GM21825 (cell line): ENCODE results near the gene PFDN4.

Source experiments
- ATAC-seq: cut with Tn5 transposase; IDR thresholded peaks from one replicate; pipeline ENCODE4 v1.9.1; 2021; ENCODE audit warnings: mild to moderate bottlenecking, moderate library complexity; ENCODE audit not compliant: unreplicated experiment

The PFDN4 gene

DNA sequence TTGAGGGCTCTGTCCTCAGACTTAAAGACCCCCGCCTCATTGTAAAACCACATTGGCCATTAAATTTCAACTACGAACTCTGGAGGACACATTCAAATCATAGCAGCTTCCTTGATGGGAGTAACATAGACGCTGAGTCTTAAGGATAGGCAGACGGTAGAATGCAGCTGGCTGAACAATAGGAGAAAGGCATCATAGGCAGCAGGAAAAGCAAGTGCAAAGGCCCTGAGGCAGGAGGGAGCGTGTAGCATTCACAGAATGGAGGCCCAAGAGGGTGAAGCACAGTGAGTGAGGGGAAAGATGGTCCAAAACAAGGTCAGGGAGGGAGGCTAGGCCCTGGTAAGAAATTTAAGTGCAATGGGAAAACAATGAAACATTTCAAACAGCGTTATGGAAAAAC is 8.6 kb upstream of the PFDN4 start:
- ATAC-seq = no peak

DNA sequence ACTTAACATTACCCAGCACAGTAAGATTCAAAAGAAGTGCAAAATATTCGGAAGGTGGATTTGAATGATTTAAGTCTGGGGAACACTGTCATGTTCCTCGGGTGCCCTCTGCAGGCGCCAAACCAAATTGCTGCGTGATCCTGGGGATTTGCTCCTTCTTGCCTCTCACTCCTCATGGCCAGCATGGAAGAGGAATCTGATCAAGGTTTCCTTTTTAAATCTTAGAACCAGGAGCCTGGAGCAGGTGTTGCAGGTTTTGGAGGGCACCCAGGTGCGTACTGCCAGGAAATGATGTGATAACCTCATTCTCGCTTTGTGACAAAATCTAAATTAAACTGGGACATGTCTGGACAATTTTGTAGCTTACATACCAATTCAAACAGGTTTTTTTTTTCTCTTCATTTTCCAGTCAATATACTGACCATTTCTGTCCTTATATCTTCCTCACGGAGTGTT is 8.1 kb upstream of the PFDN4 start:
- ATAC-seq = no peak

DNA sequence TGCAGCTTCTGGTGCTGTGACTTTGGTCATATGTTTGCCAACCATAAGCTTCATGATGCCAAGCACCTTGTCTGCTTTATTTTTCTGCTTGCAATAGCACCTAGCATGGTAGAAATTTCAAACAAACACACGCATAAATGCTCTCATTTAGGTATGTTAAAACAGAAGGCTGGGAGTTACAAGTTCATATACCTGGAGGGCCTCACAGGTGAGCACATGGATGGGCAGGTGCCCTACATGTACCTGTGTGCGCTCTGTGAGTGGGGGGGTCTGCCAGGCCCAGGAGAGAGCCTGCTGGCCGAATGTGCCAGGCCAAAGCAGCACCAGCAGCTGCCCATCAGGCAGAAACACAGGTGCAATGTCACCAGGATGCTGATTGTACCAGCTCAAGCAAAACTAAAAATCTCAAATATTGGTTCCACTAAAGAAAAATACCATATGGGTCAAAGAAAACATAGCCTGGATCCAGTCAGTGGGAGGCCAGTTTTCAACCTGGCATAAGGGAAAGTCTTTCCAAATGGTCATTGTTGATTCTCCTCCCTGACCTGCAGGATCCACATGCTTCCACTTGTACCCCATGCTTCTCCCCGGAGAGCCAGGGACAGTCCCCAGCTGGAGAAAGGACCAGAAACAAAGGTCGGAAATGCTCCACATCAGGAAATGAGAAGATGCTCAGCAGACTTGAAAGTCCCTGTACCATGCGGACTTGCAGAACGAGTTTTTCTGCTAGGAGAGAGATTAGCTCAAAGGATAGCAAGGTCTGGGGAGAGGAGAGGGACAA is 7.2 kb upstream of the PFDN4 start:
- no peak for ATAC-seq

DNA sequence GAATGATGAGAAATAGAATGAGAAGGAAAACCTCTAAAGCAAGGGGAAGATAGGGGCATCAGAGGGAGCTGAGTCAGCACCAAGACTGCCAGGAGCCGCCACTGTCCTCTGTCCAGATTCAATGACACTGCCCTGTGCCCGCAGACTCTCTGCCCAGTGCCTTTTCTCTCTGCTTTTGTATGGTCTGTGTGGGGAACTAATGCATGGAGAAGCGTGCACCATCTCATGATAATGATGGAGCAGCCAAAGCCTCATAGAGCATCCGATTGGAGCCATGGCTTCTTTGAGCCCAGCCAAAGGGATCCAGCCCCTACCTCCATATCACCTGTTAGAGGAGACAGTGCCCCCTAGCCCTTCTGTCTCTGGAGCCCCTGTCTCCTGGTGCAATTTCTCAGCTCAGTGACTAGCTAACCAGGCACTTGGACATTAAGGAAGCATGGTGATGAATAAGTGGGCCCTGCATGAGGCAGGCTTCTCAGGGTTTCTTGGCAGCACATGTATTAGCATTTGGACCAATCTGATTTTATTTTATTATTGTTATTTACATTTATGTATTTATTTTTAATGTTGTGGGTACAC is 6.5 kb upstream of the PFDN4 start:
- ATAC-seq = no peak

DNA sequence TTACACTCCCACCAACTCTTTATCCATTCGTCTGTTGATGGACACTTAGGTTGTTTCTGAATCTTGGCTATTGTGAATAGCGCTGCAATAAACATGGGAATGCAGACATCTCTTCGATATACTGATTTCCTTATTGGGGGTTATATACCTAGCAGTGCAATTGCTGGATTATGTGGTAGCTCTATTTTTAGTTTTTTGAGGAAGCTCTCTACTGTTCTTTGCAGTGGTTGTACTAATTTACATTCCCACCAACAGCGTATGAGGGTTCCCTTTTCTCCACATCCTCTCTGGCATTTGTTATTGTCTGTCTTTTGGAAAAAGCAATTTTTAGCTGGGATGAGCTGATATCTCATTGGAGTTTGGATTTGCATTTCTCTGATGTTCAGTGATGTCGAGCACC is 4.6 kb upstream of the PFDN4 start:
- ATAC-seq = no peak

DNA sequence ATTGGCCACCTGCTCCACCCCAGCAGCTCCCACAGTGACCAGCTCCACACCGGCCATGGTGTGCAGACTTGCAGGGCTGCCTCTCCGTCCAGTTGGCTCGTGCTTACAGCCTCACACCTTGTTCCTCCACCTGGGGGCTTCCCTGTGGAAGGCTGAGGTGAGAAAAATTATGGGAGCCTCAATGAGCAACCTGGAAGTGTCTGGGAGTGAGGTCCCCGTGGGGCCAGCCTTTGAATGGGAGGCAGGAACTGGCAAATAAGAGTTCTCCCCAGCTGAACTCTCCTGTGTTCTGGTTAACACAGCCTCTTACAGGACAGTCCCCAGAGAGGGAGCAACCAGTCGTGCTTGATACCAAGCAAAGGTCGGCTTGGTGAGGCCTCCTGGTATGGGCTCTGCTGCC is 3.8 kb upstream of the PFDN4 start:
- ATAC-seq = no peak

DNA sequence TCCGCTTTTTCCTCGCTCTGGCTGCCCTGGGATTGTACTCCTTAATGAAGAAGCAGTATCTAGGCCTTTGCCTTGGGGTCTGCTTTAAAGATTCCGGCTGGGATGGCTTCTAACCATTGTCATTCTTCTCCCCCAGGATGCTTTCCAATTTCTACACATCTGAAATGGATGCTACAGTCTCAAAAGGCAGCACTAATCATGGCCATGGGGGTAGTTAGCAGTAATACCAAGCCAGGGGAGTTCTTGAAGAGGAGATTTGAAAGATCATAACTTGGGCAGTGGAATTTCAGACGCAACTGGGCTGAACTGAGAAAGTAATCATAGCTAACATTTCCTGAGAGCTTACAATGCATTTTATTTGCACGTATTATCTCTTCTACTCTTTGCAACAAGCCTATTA is 3.4 kb upstream of the PFDN4 start:
- no peak for ATAC-seq

DNA sequence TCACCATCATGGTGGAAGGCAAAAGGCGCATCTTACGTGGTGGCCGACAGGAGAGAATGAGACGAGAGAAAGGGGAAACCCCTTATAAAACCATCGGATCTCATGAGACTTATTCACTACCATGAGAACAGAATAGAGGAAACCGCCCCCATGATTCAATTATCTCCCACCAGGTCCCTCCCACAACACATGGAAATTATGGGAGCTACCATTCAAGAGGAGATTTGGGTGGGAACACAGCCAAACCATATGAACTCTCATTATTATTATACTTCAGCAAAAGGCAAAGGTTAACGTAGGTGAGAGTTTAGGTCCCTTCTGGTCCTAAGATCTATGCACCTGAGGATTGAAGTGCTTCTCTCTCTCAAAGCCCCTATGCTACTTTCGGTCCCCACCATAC is 2.4 kb upstream of the PFDN4 start:
- no peak for ATAC-seq

DNA sequence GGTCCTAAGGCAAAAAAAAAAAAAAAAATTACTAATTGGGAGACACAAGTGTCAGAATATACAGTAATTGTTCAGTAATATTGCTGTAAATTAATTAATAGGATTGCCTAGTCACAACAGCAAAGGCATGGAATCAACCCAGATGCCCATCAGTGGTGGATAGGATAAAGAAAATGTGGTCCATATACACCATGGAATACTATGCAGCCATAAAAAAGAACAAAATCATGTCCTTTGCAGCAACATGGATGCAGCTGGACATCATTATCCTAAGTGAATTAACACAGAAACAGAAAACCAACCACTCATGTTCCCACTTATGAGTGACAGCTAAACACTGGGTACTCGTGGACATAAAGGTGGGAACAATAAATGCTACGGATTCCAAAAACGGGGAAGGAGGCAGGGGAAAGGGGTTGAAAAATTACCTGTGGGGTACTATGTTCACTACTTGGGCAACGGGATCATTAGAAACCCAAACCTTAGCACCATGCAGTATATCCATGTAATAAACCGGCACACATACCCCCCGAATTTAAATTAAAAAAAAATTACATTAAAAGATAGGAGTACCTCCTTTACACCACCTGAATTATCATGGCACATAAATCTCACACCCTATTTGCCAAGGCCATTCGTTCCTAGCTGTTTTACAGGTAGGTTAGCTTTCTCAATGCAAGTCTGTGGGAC is 689 bp upstream of the PFDN4 start:
- ATAC-seq = no peak

DNA sequence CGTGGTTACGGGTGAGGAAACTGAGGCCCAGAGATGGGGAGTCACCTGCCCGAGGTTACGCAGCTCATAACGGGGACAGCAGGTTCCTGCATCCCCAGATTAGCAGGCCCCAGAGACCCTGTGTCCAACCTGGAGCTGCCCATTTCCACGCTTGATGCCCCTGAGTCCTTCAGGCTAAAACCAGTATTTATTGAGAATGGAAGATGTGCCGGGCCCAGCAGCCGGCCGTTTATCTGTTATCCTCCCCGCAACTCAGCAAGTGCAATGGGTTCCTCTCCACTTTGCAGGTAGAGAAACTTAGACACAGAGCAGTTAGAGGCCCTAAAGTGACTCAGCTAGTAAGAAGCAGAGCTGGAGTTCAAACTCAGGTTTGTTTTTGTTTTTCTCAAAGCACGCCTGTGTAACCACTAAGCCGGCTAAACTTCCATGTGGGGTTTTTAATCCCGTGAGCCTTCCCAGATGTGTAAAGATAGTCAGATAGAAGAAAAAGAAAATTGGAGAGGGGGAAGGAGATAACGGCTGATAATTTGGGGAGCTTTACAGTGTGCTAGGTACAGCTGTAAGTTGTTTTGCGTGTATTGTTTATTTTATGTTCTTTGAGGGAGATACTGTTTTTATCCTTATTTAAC is 775 bp downstream of the PFDN4 start:
- peak; percentile 10 for ATAC-seq

DNA sequence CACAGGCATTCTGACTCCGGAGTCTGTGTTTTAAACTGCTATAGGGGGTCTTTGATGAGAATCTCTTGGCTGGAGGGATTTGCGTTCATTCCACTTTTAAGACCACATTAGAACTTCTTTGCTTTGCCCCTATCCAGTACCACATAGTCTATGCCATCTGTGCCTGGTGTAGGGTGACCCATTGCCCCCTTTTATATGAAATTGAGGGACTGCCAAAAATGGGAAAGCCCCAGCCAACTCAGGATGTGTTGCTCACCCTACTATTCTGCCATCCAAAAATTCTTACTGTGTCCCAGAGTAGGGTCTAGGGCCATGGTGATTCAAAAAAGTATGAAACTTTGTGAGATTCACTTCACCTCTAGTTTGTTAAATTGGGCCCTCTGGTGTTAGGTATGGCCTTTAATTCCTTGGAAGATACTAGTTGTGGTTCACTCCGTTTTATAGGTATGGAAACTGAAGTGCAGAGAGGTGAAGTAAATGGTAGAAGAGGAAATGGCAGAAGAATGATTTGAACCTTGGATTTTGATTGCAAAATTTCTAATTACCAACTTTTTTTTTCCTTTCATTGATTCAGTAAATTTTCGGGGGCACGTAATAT is 1.4 kb downstream of the PFDN4 start:
- no peak for ATAC-seq

DNA sequence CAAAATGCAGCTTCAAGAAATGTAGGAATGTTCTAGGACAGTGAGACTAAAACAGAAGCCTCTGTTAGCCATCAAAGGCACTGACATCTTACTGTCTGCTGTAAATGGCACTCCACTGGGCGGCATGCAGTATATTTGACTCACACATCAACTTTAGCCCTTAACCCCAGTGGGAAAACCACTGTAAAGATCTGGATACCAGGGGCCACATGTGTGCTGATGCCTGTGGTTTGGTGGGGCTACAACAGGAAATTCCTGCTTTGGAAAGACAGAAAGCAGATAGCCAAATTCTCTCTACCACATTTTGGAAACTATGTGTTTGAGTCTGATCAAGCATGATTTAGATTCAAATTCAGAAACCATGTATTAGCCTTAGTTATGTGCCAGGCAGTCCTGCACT is 4.3 kb downstream of the PFDN4 start:
- no peak for ATAC-seq

DNA sequence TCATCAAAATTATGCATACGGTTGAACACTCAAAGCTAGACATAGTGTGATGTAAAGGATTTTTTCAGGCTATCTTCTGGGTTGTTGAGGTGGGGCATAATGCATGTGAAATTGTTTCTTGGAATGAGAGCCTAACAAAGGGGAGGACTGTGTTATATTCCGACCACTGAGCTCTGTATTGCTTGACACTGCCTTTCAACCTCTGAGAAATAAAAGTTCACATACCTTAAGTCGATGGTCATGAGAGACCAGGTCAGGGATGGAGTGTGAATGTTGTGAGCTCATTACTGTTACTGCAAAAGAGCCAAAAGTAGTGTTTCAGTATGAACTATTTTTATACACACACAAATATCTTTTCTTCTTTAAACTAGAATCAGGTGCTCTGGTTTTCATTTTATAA is 5.0 kb downstream of the PFDN4 start:
- ATAC-seq = no peak

DNA sequence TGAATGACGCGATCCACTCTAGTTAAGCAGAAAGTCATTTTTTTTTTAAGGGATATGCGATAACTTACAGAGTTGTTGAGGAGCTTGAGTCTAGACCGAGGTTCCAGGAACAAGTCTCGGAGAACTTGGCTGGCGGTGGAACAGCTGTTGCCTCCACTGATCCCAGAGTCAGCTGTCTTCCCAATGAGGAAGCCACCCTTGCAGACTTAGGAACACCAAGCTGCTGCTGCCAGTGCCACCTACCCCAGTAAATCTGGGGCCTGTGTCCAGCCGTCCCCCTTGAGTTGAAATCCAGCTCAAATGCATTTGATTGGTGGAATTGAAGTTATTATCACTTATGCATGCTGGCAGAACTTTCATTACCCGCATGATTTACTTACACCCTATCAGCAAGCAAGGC is 6.7 kb downstream of the PFDN4 start:
- ATAC-seq = no peak

DNA sequence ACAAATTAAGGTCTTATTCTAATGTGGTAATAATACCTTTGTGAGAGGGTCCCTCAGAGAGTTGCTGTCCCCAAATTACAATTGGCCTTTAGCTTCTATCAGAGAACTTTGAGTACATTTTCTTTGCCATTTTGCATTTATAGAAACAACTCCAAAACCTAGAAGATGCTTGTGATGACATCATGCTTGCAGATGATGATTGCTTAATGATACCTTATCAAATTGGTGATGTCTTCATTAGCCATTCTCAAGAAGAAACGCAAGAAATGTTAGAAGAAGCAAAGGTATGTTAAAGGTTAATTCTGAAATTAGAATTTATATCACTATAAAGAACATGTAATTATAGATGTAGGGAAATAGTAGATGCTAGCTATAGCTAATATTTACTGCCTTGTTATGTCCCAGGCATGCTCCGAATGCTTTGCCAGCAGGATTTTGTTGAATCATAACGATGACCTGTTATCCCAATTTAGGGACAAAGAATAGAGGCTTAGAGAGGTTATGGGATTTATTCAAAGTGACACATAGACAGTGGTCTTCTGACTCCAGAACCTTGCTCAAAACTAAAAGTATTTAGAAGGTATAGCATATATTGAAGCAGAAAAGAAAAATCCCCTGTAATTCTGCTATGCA is 7.4 kb downstream of the PFDN4 start:
- no peak for ATAC-seq

DNA sequence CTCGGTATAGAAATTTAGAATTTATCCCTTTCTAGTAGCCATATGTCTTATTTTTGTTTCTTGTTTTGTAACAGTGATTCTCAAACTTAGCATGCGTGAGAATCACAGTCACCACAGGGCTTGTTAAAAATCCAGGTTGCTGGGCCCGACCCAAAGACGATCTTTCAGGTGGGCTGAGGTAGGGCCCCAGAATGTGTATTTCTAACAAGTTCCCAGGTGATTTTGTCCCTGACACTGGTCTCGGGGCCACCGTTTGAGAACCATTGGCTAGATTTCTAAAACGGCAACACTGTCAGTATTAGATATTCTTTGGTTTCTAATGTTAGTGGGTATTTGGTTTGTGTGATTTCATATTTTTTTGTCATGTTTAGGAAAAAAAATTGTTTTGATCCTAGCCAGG is 9.9 kb downstream of the PFDN4 start:
- no peak for ATAC-seq

DNA sequence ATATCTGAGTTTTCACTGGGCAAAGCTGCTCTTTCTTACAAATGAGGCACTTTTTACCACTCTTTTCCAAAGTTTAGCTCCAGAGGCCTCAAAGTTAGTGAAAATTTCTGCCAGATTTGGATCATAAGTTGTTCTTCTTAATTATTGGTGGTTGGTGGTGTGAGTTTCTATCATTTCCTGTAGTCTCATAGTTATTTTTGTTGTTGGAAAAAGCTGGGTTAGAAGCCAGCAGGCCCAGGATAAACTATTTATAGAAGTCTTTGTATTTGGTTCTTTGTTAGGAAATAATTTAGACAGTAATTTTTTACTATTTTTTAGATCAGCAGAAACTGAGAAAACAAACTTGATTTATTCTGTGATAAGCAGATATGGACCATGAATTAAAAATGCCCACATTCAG is 10.6 kb downstream of the PFDN4 start:
- no peak for ATAC-seq

DNA sequence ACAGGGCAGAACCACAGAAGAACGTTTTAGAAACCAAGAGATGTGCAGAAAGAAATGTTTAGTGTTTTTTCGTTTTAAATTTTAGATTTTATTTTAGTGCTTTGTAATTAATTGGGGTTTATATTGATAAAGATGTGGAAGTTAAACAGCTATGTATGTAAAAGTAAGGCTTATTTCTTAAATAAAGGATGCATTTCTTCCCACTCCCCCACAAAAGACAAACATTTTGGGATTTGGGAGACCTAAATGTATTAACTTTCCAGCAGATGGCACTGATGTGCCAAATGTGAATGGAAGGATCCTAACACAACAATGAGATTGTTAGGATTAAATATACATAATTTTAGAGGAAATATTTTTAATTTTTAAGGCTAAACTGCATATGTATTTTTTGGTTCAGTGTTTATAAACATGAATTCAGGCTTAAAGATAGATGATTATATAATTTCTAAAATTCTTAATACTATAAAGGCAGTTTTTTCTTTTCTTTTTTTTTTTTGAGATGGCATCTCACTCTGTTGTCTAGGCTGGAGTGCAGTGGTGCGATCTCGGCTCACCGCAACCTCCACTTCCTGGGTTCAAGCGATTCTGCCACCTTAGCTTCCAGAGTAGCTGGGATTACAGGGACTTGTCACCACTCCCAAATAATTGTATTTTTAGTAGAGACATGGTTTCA is 12.0 kb downstream of the PFDN4 start:
- no peak for ATAC-seq

DNA sequence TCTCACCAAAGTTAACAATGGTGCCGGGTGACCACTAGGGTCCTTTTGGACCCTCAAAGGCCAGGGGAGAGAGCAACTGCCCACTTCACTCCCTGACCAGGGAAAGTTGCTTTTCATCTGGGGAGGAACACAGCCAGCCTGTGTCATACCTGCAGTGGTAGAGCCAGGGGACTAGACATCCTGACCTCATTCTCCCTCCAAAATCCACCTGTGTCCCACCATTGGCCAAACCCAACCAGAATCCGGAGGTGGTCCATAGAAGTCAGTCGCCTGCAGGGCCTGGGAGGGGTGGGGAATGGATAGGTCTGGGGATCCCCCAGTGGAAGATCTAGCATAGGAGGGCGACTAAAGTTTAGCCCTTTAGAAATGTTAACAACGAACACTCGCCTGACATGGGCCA is 12.8 kb downstream of the PFDN4 start:
- no peak for ATAC-seq

DNA sequence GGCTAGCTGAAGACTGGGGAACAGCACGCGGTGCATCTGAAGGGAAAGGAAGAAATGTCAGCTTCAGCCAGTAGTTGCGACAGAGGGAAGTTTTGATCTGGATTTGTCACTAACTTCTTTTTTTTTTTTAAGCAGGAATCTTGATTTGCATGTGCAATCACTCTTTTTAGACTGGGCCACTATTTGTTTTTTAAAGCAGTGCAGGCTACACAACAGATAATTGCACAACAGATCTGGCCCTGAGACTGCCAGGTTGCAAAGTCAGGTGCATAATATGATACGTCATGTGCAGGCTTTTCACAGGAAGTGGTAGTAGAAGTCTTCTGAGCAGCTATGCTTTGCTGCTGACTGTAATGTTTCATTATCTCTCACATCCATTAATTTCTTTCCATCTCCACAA is 13.5 kb downstream of the PFDN4 start:
- peak; percentile 49 for ATAC-seq
